Measurements from ENCODE around the gene TAS2R46.
"Not testable (repeated sequence)": the region's sequence is repeated elsewhere in the genome, so short reads cannot be mapped to it uniquely, and the experiment has no call there.

Gene TAS2R46

DNA sequence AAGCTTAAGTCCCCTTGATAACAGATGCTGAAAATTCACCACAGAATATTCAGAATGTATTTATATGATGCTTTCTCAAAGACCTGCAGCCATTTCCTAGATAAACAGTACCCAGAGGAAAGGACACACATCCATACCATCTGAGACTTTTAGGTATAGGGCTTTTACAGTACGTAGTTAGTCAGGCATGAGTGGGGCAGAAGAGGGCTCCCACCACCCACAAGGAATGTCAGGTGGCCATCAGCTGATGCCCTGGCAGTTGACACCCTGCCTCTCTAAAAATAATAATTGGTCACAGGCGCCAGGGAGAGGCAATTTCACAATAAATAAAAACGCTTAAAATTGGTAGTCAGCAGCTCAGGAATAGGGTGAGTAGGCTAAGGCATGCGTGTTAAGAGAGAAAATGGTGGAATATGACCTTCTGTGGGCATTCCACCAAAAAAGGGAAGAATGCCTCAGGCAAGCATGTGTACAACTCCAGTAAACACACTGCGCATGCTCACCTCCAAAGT is 7.8 kb upstream of the TAS2R46 start:
- no peak overlapping the region for H3K27ac ChIP-seq
- ChIA-PET CTCF (interaction anchor here (0.6 kb wide), 1 partner anchor 13 kb away, joined by 4 read pairs; no protein-coding TSS in a partner anchor), POLR2A (ENCODE audit: low non-redundant PET) (no interaction called here)
- DNase-seq (ENCODE audit: low spot score) = no peak
- TF ChIP-seq, protein P1, sequence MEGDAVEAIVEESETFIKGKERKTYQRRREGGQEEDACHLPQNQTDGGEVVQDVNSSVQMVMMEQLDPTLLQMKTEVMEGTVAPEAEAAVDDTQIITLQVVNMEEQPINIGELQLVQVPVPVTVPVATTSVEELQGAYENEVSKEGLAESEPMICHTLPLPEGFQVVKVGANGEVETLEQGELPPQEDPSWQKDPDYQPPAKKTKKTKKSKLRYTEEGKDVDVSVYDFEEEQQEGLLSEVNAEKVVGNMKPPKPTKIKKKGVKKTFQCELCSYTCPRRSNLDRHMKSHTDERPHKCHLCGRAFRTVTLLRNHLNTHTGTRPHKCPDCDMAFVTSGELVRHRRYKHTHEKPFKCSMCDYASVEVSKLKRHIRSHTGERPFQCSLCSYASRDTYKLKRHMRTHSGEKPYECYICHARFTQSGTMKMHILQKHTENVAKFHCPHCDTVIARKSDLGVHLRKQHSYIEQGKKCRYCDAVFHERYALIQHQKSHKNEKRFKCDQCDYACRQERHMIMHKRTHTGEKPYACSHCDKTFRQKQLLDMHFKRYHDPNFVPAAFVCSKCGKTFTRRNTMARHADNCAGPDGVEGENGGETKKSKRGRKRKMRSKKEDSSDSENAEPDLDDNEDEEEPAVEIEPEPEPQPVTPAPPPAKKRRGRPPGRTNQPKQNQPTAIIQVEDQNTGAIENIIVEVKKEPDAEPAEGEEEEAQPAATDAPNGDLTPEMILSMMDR (conservative IDR thresholded peaks at IDR 0.05; ENCODE audit: low read depth) = no peak

DNA sequence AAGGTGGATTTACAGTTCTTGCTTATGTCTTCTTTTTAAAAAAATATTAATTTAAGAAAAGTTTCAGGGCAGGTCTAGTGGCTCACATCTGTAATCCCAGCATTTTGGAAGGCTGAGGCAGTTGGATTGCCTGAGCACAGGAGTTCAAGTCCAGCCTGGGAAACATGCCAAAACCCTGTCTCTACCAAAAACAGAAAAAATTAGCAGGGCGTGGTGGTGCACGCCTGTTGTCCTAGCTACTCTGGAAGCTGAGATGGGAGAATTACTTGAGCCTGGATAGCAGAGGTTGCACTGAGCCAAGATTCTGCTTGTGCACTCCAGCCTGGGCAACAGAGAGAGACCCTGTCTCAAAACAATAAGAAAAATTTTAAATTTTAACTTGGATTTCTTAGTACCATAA is 5.4 kb upstream of the TAS2R46 start:
- no peak for DNase-seq (ENCODE audit: low spot score)
- no peak overlapping the region for H3K27ac ChIP-seq
- POLR2A ChIA-PET (ENCODE audit: low non-redundant PET) = no interaction called here
- TF ChIP-seq, protein P1 (conservative IDR thresholded peaks at IDR 0.05; ENCODE audit: low read depth) = no peak
- CTCF ChIA-PET = no interaction called here

DNA sequence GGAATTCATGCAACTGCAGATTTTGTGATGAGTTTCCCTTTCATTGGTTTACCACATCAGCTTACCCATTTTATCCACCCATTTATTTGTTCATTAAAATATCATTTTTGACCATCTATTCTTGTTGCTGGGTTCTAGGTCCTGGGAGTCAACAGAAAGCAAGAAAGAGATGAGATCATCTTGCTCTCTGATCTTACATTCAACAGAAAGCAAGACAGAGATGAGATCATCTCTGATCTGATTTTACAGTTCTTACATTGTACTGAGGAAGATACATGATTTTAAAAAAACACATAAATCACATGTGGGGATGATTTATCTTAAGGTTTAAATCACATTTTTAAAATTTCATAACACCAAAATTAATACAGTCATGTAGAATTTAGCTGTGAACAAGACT is 2.3 kb downstream of the TAS2R46 start:
- TF ChIP-seq, protein P1 (conservative IDR thresholded peaks at IDR 0.05; ENCODE audit: low read depth) = no peak
- ChIA-PET POLR2A (ENCODE audit: low non-redundant PET) (no interaction called here), CTCF (no interaction called here)
- no peak overlapping the region for H3K27ac ChIP-seq
- no peak for DNase-seq (ENCODE audit: low spot score)

DNA sequence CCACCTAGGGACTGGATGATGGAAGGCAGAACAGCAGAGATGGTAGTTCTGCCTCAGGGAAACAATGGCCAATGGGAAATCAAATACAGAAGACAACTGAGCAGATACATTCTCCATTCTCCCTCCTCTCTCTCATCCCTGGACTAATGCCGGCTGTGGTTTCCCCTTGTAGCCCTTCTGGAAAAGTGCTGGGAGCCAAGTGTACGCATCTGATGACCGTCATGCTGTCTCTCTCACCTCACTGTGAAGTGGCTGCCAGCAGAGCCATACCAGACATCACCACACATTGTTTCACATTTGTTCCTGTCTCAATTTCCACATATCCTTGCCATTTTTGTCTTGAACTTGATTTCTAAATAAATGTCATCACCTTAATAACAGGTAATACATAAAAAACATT is 3.1 kb downstream of the TAS2R46 start:
- ChIA-PET CTCF (no interaction called here), POLR2A (ENCODE audit: low non-redundant PET) (no interaction called here)
- TF ChIP-seq, protein P1 (conservative IDR thresholded peaks at IDR 0.05; ENCODE audit: low read depth) = no peak
- DNase-seq (ENCODE audit: low spot score) = no peak
- no peak overlapping the region for H3K27ac ChIP-seq

DNA sequence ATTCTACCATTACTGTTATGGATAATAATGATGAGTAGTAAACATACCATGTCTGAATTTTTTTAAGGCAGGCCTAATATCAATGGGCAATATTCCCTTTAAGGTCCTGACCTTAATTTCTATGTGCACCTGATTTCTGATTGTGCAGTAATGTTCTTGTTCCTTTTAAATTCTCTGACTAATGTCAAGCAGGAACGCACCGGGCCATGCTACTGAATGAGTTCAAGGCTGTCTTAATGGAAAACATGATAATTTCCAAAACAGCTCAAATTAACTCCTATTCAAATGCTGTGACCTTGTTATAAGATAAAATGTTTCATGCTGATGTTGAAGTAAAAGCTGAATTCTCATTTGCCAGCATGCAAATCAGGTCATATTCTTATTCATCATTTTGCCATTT is 6.8 kb downstream of the TAS2R46 start:
- ChIA-PET POLR2A (ENCODE audit: low non-redundant PET) (no interaction called here), CTCF (no interaction called here)
- TF ChIP-seq, protein P1 (conservative IDR thresholded peaks at IDR 0.05; ENCODE audit: low read depth) = no peak
- no peak overlapping the region for H3K27ac ChIP-seq
- DNase-seq (ENCODE audit: low spot score) = no peak

DNA sequence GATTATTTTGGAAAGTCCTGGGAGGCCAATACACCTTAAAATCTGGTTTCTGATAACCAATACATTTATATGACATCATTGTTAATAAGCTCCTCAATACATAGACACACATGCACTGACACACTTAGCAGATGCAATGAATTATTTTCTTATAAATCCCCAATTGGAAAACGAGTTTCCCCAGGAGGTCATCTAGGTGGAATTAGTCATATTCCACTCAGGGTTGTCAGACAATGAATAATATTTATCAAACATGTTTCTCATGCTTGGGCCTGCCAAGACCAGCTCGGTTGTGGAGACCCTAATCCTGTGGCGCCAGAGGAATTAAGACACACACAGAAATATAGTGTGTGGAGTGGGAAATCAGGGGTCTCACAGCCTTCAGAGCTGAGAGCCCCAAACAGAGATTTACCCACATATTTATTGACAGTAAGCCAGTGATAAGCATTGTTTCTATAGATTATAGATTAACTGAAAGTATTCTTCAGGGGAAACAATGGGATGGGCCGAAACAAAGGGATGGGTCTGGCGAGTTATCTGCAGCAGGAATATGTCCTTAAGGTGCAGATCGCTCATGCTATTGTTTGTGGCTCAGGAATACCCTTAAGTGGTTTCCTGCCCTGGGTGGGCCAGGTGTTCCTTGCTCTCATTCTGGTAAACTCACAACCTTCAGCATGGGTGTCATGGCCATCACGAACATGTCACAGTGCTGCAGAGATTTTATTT is 12.1 kb downstream of the TAS2R46 start:
- DNase-seq (ENCODE audit: low spot score) = peak; percentile 1
- POLR2A ChIA-PET (ENCODE audit: low non-redundant PET) = interaction anchor here (0.6 kb wide), 1 partner anchor 62 kb away, joined by 3 read pairs; no protein-coding TSS in a partner anchor
- CTCF ChIA-PET = not testable (repeated sequence)

DNA sequence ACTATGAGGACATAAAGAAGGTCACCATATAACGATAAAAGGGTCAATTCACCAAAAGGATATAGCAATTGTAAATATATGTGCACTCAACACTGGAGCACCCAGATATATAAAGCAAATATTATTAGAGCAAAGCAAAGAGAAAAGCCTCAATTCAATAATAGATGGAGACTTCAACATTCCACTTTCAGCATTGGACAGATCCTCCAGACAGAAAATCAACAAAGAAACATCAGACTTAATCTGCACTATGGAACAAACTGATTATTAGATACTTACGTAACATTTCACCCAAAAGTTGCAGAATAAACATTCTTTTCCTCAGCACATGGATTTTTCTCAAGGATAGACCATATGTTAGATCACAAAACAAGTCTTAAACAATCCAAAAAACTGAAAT is 20.7 kb downstream of the TAS2R46 start:
- DNase-seq (ENCODE audit: low spot score); POLR2A ChIA-PET (ENCODE audit: low non-redundant PET); H3K27ac ChIP-seq; CTCF ChIA-PET: not testable (repeated sequence)

More for the DNA sequence above, 12.1 kb downstream of the TAS2R46 start:
- not testable (repeated sequence) for H3K27ac ChIP-seq
